Liver (tissue), 6 donors: ENCODE results near the gene DNAJB11. TPM values are rescaled to one million over a fixed set of nuclear protein-coding genes. Genes with fewer than 3 reads are reported as not detected.

ENCODE experiments used
- EGR1 ChIP-seq, 2 donors: IDR thresholded peaks; 2 replicates each; pipeline ENCODE4 v1.6.1; 2016 to 2018; ENCODE audit warnings: antibody characterized with exemption in 2 of 2, low read depth in 2 of 2
- HNF4G ChIP-seq: IDR thresholded peaks from 2 replicates; pipeline ENCODE4 v1.6.1; 2016; ENCODE audit warnings: antibody characterized with exemption
- RXRA ChIP-seq, 2 donors: IDR thresholded peaks; 2 replicates each; pipeline ENCODE4 v1.6.1; 2017 to 2018; ENCODE audit warnings: antibody characterized with exemption in 2 of 2, mild to moderate bottlenecking in 1 of 2
- SP1 ChIP-seq: IDR thresholded peaks from 2 replicates; pipeline ENCODE4 v1.6.1; 2018; ENCODE audit warnings: antibody characterized with exemption, mild to moderate bottlenecking
- polyA plus RNA-seq, 2 donors: library from polyadenylated mRNA; stranded (reverse) in 1 of 2; unstranded in 1 of 2; fragments of 200-250 nt in 1 of 2; fragments of >200 nt in 1 of 2; fragmentation: Nextera tagmentation in 1 of 2; extraction: Ambion mirVana in 1 of 2; gene quantifications; one replicate each; pipeline versions ENCODE4 v1.2.1 to v1.2.3, GENCODE V29; 2013 to 2015
- small RNA-seq: library from RNA; depleted of rRNA; stranded (forward); fragments of <200 nt; gene quantifications from one replicate; pipeline ENCODE3, GENCODE V24; 2014
- total RNA-seq, 2 donors: library from RNA; depleted of rRNA; stranded (reverse); fragments of >200 nt; gene quantifications; one replicate each; pipeline ENCODE4 v1.2.3, GENCODE V29; 2014
- donor health status: healthy.
- donor health status: healthy.
- donor health status: healthy.

The DNAJB11 gene
- total and polyA plus RNA-seq, 4 donors: 30.2 to 101 (median 56.0) TPM

GRCh38 chr3:186634207-186634606 is 63.7 kb downstream of the DNAJB11 start (continued):
- TF ChIP-seq RXRA (IDR thresholded peaks at IDR 0.05): peak; percentile 99 to 100
- TF ChIP-seq HNF4G: peak; percentile 43
- TF ChIP-seq SP1: peak; percentile 92
- peak; percentile 57 to 73 for TF ChIP-seq EGR1 (IDR thresholded peaks at IDR 0.05; ENCODE audit: low read depth in 2 of 2)

Small RNAs within 50 kb of the gene (small RNA-seq; reads per million reads assigned to genes)
- not detected for gene RF00017

Other genes with a start within 250 kb of the DNAJB11 start
- 1 to 10 TPM; 2.1 to 7.8 TPM for gene DGKG, start 208.5 kb upstream of the DNAJB11 start, total RNA-seq
- 1 to 10 TPM in 1 of 2 donors, under 1 TPM in 1; 0.84 to 1.2 TPM for gene DGKG, start 208.5 kb upstream of the DNAJB11 start, polyA plus RNA-seq
- gene CRYGS, start 26.3 kb upstream of the DNAJB11 start, total RNA-seq: 1 to 10 TPM; 1.2 to 3.6 TPM
- gene CRYGS, start 26.3 kb upstream of the DNAJB11 start, polyA plus RNA-seq: 1 to 10 TPM in 1 of 2 donors, under 1 TPM in 1; 0.53 to 1.2 TPM
- gene TBCCD1, start 3.4 kb upstream of the DNAJB11 start, total RNA-seq: 10 to 100 TPM; 15.5 to 16.2 TPM
- gene TBCCD1, start 3.4 kb upstream of the DNAJB11 start, polyA plus RNA-seq: 1 to 10 TPM; 4.9 to 5.6 TPM
- 1,000 to 10,000 TPM in 1 of 2 donors, 100 to 1,000 TPM in 1; 965 to 4,470 TPM for gene AHSG, start 42.3 kb downstream of the DNAJB11 start, total RNA-seq
- gene AHSG, start 42.3 kb downstream of the DNAJB11 start, polyA plus RNA-seq: 1,000 to 10,000 TPM; 1,784 to 2,316 TPM
- 10 to 100 TPM in 1 of 2 donors, 1 to 10 TPM in 1; 3.1 to 10.8 TPM for gene FETUB, start 69.7 kb downstream of the DNAJB11 start, total RNA-seq
- gene FETUB, start 69.7 kb downstream of the DNAJB11 start, polyA plus RNA-seq: 10 to 100 TPM in 1 of 2 donors, 1 to 10 TPM in 1; 8.0 to 28.6 TPM
- 100 to 1,000 TPM in 1 of 2 donors, 10 to 100 TPM in 1; 41.8 to 139 TPM for gene HRG, start 95.3 kb downstream of the DNAJB11 start, total RNA-seq
- gene HRG, start 95.3 kb downstream of the DNAJB11 start, polyA plus RNA-seq: 100 to 1,000 TPM; 315 to 837 TPM
- 100 to 1,000 TPM; 605 to 918 TPM for gene KNG1, start 146.6 kb downstream of the DNAJB11 start, total RNA-seq
- gene KNG1, start 146.6 kb downstream of the DNAJB11 start, polyA plus RNA-seq: 100 to 1,000 TPM; 647 to 785 TPM
- gene EIF4A2, start 212.9 kb downstream of the DNAJB11 start, total RNA-seq: 100 to 1,000 TPM; 255 to 373 TPM
- 10 to 100 TPM; 81.4 to 89.9 TPM for gene EIF4A2, start 212.9 kb downstream of the DNAJB11 start, polyA plus RNA-seq
- gene RFC4, start 235.8 kb downstream of the DNAJB11 start, total RNA-seq: 10 to 100 TPM in 1 of 2 donors, 1 to 10 TPM in 1; 6.4 to 27.3 TPM
- gene RFC4, start 235.8 kb downstream of the DNAJB11 start, polyA plus RNA-seq: 1 to 10 TPM; 4.6 to 6.2 TPM